Activated T-cell treated with anti-CD3 and anti-CD28 coated beads, Interleukin-2, amount 50 U/mL, for 24 hours (primary cell): ENCODE data around the gene GADL1.

ENCODE experiments used
- DNase-seq: peaks from one replicate; pipeline ENCODE4 v3.0.0-alpha.2; 2020
- H3K27ac Mint-ChIP-seq: 2 replicates; pipeline ENCODE4 v1.8.0; 2020; ENCODE audit warnings: mild to moderate bottlenecking, mixed read lengths
- H3K27me3 Mint-ChIP-seq: 2 replicates; pipeline ENCODE4 v1.8.0; 2020; ENCODE audit warnings: mixed read lengths
- H3K36me3 Mint-ChIP-seq: 2 replicates; pipeline ENCODE4 v1.8.0; 2020; ENCODE audit warnings: low read depth, mixed read lengths
- H3K4me1 Mint-ChIP-seq: 2 replicates; pipeline ENCODE4 v1.8.0; 2020; ENCODE audit warnings: low read depth, mixed read lengths
- H3K4me3 Mint-ChIP-seq: 2 replicates; pipeline ENCODE4 v1.8.0; 2020; ENCODE audit warnings: mild to moderate bottlenecking, moderate library complexity, mixed read lengths
- H3K9me3 Mint-ChIP-seq: 2 replicates; pipeline ENCODE4 v1.8.0; 2020; ENCODE audit warnings: mixed read lengths

The GADL1 gene

DNA sequence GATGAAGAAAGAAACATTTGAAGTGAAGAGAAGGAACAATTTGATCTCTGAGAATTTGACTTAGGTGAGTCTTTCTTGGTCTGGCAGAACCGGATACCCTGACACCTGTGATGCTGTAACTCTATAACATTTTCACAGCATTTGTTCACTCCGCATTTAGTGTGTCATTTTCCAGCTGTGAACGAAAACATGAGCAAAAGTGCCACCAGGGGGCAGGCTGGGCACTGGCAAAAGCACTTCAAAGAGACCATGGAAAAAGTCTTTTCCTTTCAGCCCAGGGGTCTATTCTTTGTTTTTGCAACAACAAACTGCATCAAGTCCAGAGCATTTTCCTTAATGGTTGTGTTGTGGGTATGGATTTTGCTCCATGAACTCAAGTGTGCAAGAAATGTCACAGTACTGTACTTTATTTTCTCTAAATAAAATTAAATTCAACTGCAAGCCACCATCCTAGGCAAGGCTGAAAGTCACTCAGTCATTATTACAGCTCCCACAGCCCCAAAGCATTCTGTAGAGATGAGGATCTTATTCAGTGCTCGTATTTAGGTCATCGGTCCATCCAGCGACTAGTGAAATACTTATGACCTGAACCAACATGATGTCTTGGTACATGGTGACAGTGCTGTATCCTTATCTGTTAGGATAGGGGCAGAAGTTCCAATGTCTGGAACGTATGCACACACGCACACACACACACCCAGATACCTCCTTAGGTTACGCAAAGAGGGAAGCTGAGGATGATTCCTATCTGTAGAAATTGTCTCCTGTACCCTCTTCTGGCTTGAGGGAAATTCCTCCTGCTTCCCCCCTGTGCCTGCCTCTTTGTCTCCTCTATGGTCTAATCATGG lies 125.5 kb downstream of the GADL1 start:
- no peaks in the 10 kb centered on the region for H3K36me3 Mint-ChIP-seq
- H3K4me3 Mint-ChIP-seq: no peak overlapping the region
- H3K27me3 Mint-ChIP-seq: peaks cover 4% of the 10 kb centered on the region

DNA sequence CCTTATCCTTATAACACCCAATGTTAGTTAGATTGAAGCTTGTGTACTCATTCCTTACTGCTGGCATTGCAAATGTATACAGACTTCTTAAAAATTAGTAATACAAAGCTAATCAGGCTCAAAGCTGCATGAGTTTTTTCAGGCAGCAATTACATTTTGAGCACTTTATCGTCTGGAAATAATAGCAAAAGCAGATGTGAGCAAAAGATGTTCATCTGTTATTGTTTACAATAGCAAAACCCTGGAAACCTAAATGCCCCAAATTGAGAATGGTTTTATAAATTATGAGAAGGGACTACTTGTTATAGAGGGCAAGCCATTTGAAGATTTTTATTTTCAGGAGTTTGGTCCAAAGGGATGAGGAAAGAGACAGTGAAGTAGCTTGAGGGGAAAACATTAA lies 126.4 kb downstream of the GADL1 start:
- Mint-ChIP-seq H3K36me3 (no peaks in the 10 kb centered on the region), H3K4me3 (no peak overlapping the region), H3K27me3 (peaks cover 4% of the 10 kb centered on the region), H3K27ac (no peak overlapping the region), H3K4me1 (peaks cover 3% of the 10 kb centered on the region), H3K9me3 (no peaks in the 10 kb centered on the region)
- DNase-seq: no peak

More for the DNA sequence above, 125.5 kb downstream of the GADL1 start:
- peaks cover 3% of the 10 kb centered on the region for H3K4me1 Mint-ChIP-seq
- peak; percentile 81 for DNase-seq
- no peak overlapping the region for H3K27ac Mint-ChIP-seq
- H3K9me3 Mint-ChIP-seq: no peaks in the 10 kb centered on the region

DNA sequence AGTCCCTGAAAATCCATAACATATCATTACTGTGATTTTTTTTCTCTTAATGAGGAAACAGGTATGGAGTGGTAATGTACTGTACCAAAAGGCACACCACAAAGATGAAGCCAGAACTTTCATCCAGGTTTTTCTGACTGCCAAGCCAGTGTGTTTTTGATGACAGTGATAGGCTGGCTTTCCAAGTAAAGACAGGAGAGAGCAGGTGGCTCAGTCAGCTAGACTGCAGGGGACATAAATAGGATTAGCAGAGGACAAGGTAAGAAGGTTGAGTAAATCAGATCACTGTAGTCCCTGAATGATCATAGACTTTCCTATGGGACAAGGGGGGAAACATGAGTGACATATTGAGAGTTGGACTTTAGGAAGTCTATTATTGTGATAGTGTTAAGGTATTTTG lies 127.9 kb downstream of the GADL1 start:
- Mint-ChIP-seq H3K27ac (no peak overlapping the region), H3K4me1 (peaks cover 3% of the 10 kb centered on the region), H3K9me3 (no peaks in the 10 kb centered on the region), H3K27me3 (peaks cover 4% of the 10 kb centered on the region), H3K36me3 (no peaks in the 10 kb centered on the region), H3K4me3 (no peak overlapping the region)
- no peak for DNase-seq

- H3K4me1 Mint-ChIP-seq: peaks cover 3% of the 10 kb centered on the region
- no peak overlapping the region for H3K4me3 Mint-ChIP-seq
- no peaks in the 10 kb centered on the region for H3K9me3 Mint-ChIP-seq
- H3K27ac Mint-ChIP-seq: no peak overlapping the region
- H3K36me3 Mint-ChIP-seq: no peaks in the 10 kb centered on the region
- H3K27me3 Mint-ChIP-seq: no peaks in the 10 kb centered on the region
- no peak for DNase-seq
Observed at GRCh38 chr3:30764891-30765290, 129.6 kb downstream of the GADL1 start.

DNA sequence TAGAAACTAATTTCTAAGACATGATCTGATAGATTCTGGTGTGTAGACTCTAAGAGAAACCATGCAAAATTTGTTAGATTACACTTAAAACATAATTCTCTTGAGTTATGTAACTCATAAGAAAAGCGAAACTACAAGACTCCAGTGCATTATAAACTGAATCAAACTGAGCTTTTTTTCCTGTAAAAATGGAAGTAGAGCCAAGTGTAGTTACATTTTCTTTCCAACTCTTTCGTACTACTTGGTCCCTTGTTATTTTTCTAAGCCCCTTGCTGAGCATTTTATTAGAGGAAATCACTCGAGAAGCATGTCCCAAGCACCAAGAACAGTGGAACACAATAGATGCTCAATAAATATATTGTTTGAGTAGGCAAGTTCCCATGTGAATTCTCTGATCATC lies 130.2 kb downstream of the GADL1 start:
- H3K27ac Mint-ChIP-seq: no peak overlapping the region
- H3K27me3 Mint-ChIP-seq: peaks cover 3% of the 10 kb centered on the region
- no peak for DNase-seq
- no peaks in the 10 kb centered on the region for H3K9me3 Mint-ChIP-seq
- no peak overlapping the region for H3K4me3 Mint-ChIP-seq
- no peaks in the 10 kb centered on the region for H3K36me3 Mint-ChIP-seq
- peaks cover 3% of the 10 kb centered on the region for H3K4me1 Mint-ChIP-seq

DNA sequence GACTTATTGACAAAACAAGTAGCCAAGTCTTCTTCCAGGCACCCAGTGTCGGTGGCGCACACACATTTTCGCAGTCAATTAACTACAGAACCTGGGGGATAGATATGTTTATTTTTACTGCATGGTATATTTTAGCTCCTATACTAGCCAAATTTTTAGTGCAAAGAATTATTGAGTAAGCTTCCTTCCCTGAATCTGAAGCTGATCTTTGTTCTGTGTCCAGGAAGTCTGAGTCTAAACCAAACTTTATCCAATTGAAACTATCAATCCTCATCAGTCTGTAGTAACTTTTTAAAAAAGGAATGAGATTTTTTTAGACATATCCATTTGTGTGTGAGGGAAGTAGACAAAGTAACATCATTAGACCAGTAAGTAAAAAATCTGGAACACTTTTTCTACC lies 133.1 kb downstream of the GADL1 start:
- H3K4me3 Mint-ChIP-seq: no peak overlapping the region
- H3K27me3 Mint-ChIP-seq: peaks cover 3% of the 10 kb centered on the region
- H3K4me1 Mint-ChIP-seq: no peaks in the 10 kb centered on the region
- no peak for DNase-seq
- H3K36me3 Mint-ChIP-seq: no peaks in the 10 kb centered on the region
- H3K27ac Mint-ChIP-seq: no peak overlapping the region
- no peaks in the 10 kb centered on the region for H3K9me3 Mint-ChIP-seq

- Mint-ChIP-seq H3K27ac (no peak overlapping the region), H3K4me1 (no peaks in the 10 kb centered on the region), H3K4me3 (no peak overlapping the region)
Observed at GRCh38 chr3:30760737-30761136, 133.7 kb downstream of the GADL1 start.

DNA sequence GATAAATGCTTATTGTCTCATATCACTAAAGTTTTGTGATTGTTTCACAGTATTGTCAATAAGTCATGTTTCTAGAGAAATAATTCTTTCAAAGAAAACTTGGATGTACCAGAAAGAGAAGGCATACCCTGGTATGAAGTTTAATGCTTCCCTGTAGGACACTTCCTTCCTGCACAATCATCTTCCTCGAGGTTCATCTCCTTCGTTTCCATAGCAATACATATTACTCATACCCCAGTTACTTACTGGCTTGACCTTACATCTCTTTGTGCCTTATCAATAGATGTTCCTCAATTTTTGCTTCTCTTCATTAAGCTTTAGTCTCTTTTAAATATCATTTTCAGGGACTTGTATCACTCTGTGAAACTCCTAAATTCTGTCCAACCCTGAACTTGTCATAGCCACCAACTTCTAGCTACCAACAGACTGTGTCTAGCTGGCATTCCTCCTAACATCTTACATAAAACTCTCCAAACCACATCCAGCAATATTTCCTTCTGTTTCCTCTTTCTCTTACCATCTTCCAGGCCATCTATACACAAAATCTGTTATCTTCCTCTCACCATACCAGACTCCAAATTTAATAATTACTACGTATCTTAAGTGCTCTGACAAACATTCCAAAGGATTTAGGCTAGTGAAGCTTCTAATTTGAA lies 134.3 kb downstream of the GADL1 start:
- no peak overlapping the region for H3K4me3 Mint-ChIP-seq
- DNase-seq: no peak
- no peak overlapping the region for H3K27ac Mint-ChIP-seq
- H3K9me3 Mint-ChIP-seq: no peaks in the 10 kb centered on the region
- peaks cover 3% of the 10 kb centered on the region for H3K27me3 Mint-ChIP-seq
- H3K4me1 Mint-ChIP-seq: no peaks in the 10 kb centered on the region
- H3K36me3 Mint-ChIP-seq: no peaks in the 10 kb centered on the region

More at GRCh38 chr3:30760737-30761136, 133.7 kb downstream of the GADL1 start:
- Mint-ChIP-seq H3K36me3 (no peaks in the 10 kb centered on the region), H3K27me3 (peaks cover 3% of the 10 kb centered on the region), H3K9me3 (no peaks in the 10 kb centered on the region)
- DNase-seq: no peak

GRCh38 chr3:30756218-30756617 lies 138.2 kb downstream of the GADL1 start:
- no peak overlapping the region for H3K4me3 Mint-ChIP-seq
- no peaks in the 10 kb centered on the region for H3K9me3 Mint-ChIP-seq
- H3K36me3 Mint-ChIP-seq: no peaks in the 10 kb centered on the region
- peaks cover 14% of the 10 kb centered on the region for H3K4me1 Mint-ChIP-seq
- no peak for DNase-seq
- no peak overlapping the region for H3K27ac Mint-ChIP-seq
- peaks cover 8% of the 10 kb centered on the region for H3K27me3 Mint-ChIP-seq

GRCh38 chr3:30754426-30754825 lies 140.0 kb downstream of the GADL1 start:
- Mint-ChIP-seq H3K4me1 (peaks cover 30% of the 10 kb centered on the region), H3K27ac (no peak overlapping the region)
- no peak for DNase-seq

DNA sequence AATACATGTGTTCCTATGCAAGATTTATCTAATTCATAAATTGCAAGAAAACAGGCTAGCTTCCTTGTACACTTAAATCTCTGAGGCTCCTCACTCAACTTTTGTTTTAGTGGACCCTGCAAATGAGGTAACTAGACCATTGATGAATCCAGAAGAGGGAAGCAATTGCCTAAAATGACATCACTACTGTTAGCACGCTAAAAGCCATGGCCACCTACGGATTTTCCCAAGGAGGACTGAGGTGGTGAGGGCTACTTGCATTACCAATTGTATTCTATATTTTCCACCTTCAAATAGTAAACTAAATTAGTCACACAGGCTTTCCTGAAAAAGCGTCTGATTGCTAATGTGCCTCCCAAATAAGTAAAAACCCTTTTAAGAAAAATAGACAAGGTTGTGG lies 140.7 kb downstream of the GADL1 start:
- Mint-ChIP-seq H3K27ac (no peak overlapping the region), H3K4me1 (peaks cover 37% of the 10 kb centered on the region), H3K27me3 (peaks cover 6% of the 10 kb centered on the region), H3K4me3 (no peak overlapping the region), H3K9me3 (no peaks in the 10 kb centered on the region), H3K36me3 (no peaks in the 10 kb centered on the region)
- no peak for DNase-seq

More at GRCh38 chr3:30754426-30754825, 140.0 kb downstream of the GADL1 start:
- Mint-ChIP-seq H3K36me3 (no peaks in the 10 kb centered on the region), H3K27me3 (peaks cover 6% of the 10 kb centered on the region), H3K4me3 (no peak overlapping the region), H3K9me3 (no peaks in the 10 kb centered on the region)

DNA sequence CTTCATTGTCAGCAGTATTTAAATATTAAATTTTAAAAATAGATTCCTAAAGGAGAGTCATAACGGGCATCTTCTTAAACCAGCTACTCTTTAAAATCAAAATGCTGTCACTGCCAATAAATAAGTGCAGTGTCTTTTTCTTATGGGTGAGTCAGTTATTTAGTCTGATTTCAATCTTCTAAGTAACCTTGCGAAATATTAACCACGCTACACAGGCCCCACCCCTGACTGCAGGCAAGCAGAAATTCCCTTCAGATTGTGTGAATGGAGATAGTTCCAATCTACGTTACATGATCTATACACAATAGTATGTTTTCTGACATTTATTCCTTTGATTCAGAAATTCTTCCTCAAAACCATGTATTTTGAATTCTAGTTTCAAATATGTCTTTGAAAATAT lies 141.5 kb downstream of the GADL1 start:
- no peak overlapping the region for H3K4me3 Mint-ChIP-seq
- H3K27me3 Mint-ChIP-seq: peaks cover 6% of the 10 kb centered on the region
- H3K36me3 Mint-ChIP-seq: no peaks in the 10 kb centered on the region
- peaks cover 40% of the 10 kb centered on the region for H3K4me1 Mint-ChIP-seq
- no peaks in the 10 kb centered on the region for H3K9me3 Mint-ChIP-seq
- DNase-seq: no peak
- no peak overlapping the region for H3K27ac Mint-ChIP-seq

- H3K27ac Mint-ChIP-seq: no peak overlapping the region
- DNase-seq: no peak
- no peak overlapping the region for H3K4me3 Mint-ChIP-seq
- H3K4me1 Mint-ChIP-seq: peaks cover 44% of the 10 kb centered on the region
- no peaks in the 10 kb centered on the region for H3K36me3 Mint-ChIP-seq
- no peaks in the 10 kb centered on the region for H3K9me3 Mint-ChIP-seq
- peaks cover 6% of the 10 kb centered on the region for H3K27me3 Mint-ChIP-seq
Observed at GRCh38 chr3:30752491-30752890, 142.0 kb downstream of the GADL1 start.

DNA sequence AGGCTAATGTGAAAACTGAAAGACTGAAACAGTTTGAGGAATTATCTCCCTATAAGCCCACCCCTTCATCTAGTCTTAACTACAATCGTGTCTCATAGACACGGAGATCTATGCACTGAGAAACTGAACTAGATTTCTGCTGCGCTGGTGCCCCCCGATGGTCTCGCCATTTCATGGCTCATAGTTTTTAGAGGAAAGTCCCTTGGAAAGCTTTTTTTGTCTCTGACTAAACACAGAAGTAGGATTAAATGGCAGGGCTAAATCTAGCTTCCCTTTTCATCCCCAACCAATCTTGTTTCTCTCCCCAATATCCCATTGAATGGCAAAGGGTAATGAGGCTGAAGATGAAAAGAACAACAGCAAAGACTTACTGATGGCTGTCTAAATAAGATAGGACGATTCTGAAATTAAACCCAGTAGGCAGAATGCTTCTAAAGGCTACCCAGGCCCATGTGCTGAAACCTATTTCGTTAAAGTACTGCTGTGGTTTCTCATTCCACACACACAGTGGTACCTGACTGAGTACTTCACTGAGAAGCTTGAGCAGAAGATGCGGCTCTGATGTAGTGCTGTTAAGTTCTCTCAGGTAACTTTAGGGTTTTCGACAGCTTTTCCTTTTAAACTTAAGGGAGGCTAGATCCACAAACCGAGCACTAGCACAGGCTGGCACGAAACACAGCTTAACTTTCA lies 142.7 kb downstream of the GADL1 start:
- Mint-ChIP-seq H3K27me3 (peaks cover 6% of the 10 kb centered on the region), H3K4me1 (peaks cover 44% of the 10 kb centered on the region), H3K27ac (no peak overlapping the region), H3K36me3 (no peaks in the 10 kb centered on the region), H3K9me3 (no peaks in the 10 kb centered on the region), H3K4me3 (no peak overlapping the region)
- DNase-seq: peak; percentile 74

DNA sequence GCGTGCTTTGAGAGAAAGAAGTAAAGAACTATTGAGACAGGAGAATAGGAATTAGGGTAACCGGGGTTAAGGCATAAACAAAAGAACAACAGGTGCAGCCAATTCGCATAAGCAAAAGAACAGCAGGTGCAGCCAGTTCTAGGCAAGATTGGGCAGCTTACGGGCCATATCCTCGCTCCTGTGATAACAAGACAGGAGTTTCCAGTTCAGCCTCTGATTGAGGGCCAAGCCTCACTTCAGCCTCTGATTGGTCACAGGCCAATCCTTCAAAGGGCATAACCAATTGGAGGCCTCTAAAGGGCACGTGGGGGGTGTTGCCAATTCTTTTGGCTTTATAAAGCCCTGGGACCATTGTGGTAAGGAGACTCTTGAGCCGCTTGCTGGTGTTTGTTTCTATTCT lies 143.5 kb downstream of the GADL1 start:
- Mint-ChIP-seq H3K27ac (no peak overlapping the region), H3K36me3 (no peaks in the 10 kb centered on the region), H3K27me3 (peaks cover 6% of the 10 kb centered on the region), H3K4me3 (no peak overlapping the region), H3K9me3 (no peaks in the 10 kb centered on the region), H3K4me1 (peaks cover 44% of the 10 kb centered on the region)
- no peak for DNase-seq
